Mammary epithelial cell (primary cell): ENCODE results near the gene TEX11.

Source experiments
- EZH2 ChIP-seq: IDR thresholded peaks from 2 replicates; pipeline ENCODE4 v1.6.1; 2012; ENCODE audit warnings: low read length, inconsistent platforms, borderline replicate concordance
- TF ChIP-seq, protein P1 (sequence below), 2 donors: IDR thresholded peaks in 1 of 2; conservative IDR thresholded peaks in 1 of 2; 2 replicates each; pipeline ENCODE4 v1.5.1; 2011 to 2012; ENCODE audit warnings: inconsistent platforms in 2 of 2, low read length in 2 of 2, mild to moderate bottlenecking in 2 of 2, control low read depth in 1 of 2, low read depth in 1 of 2; ENCODE audit not compliant: insufficient read depth in 1 of 2; ENCODE audit errors: extremely low read depth in 1 of 2

DNA sequence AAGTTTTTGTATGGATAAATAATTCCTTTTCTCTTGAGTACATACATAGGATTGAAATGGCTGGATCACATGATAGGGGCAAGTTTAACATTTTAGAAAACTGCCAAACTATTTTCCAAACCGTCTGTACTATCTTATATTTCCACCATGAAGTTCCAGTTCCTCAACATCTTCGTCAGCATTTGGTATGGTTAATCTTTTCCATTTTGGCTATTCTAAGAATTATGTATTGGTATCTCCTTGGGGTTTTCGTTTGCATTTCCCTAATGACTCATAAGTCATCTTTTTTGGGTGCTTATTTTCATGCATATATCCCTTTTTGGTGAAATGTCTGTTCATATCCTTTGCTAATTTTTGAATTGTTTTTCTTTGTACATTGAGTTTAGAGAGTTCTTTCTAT is 236.2 kb downstream of the TEX11 start:
- TF ChIP-seq, protein P1, sequence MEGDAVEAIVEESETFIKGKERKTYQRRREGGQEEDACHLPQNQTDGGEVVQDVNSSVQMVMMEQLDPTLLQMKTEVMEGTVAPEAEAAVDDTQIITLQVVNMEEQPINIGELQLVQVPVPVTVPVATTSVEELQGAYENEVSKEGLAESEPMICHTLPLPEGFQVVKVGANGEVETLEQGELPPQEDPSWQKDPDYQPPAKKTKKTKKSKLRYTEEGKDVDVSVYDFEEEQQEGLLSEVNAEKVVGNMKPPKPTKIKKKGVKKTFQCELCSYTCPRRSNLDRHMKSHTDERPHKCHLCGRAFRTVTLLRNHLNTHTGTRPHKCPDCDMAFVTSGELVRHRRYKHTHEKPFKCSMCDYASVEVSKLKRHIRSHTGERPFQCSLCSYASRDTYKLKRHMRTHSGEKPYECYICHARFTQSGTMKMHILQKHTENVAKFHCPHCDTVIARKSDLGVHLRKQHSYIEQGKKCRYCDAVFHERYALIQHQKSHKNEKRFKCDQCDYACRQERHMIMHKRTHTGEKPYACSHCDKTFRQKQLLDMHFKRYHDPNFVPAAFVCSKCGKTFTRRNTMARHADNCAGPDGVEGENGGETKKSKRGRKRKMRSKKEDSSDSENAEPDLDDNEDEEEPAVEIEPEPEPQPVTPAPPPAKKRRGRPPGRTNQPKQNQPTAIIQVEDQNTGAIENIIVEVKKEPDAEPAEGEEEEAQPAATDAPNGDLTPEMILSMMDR (conservative IDR thresholded peaks at IDR 0.05 in 1 of 2, IDR thresholded peaks at IDR 0.05 in 1 of 2; ENCODE audit: extremely low read depth in 1 of 2, insufficient read depth in 1 of 2, low read depth in 1 of 2, low read length in 2 of 2): no peak
- TF ChIP-seq EZH2: no peak
